ENCODE data around the gene C14orf180.

The C14orf180 gene

GRCh38 chr14:104545942-104546501 lies 33.5 kb upstream of the C14orf180 start:
- H3K9me3 ChIP-seq (ENCODE audit: control insufficient read depth, low read length), result no peaks in the 10 kb centered on the region
- H3K4me3 ChIP-seq (ENCODE audit: low read length), result no peak overlapping the region
- H3K9ac ChIP-seq (ENCODE audit: low read length), result no peak overlapping the region
- peaks cover 27% of the 10 kb centered on the region for H3K27me3 ChIP-seq (ENCODE audit: control insufficient read depth, insufficient read depth, low read length)
- H3K4me1 ChIP-seq (ENCODE audit: control insufficient read depth, insufficient read depth, low read length), result no peaks in the 10 kb centered on the region
- H3K36me3 ChIP-seq (ENCODE audit: control insufficient read depth, insufficient read depth, low read length), result no peaks in the 10 kb centered on the region

- no peaks in the 10 kb centered on the region for H3K9me3 ChIP-seq (ENCODE audit: control insufficient read depth, low read length)
- no peak overlapping the region for H3K9ac ChIP-seq (ENCODE audit: low read length)
These were observed 32.8 kb upstream of the C14orf180 start for GRCh38 chr14:104546591-104547309.

GRCh38 chr14:104547310-104547997 lies 32.1 kb upstream of the C14orf180 start:
- H3K4me1 ChIP-seq (ENCODE audit: control insufficient read depth, insufficient read depth, low read length), result no peaks in the 10 kb centered on the region
- H3K4me3 ChIP-seq (ENCODE audit: low read length), result no peak overlapping the region
- no peak overlapping the region for H3K9ac ChIP-seq (ENCODE audit: low read length)
- H3K9me3 ChIP-seq (ENCODE audit: control insufficient read depth, low read length), result no peaks in the 10 kb centered on the region
- H3K36me3 ChIP-seq (ENCODE audit: control insufficient read depth, insufficient read depth, low read length), result no peaks in the 10 kb centered on the region
- peaks cover 31% of the 10 kb centered on the region for H3K27me3 ChIP-seq (ENCODE audit: control insufficient read depth, insufficient read depth, low read length)

More at GRCh38 chr14:104546591-104547309, 32.8 kb upstream of the C14orf180 start:
- Histone ChIP-seq H3K4me3 (ENCODE audit: low read length) (no peak overlapping the region), H3K4me1 (ENCODE audit: control insufficient read depth, insufficient read depth, low read length) (no peaks in the 10 kb centered on the region), H3K36me3 (ENCODE audit: control insufficient read depth, insufficient read depth, low read length) (no peaks in the 10 kb centered on the region), H3K27me3 (ENCODE audit: control insufficient read depth, insufficient read depth, low read length) (peaks cover 31% of the 10 kb centered on the region)

- no peaks in the 10 kb centered on the region for H3K36me3 ChIP-seq (ENCODE audit: control insufficient read depth, insufficient read depth, low read length)
- no peak overlapping the region for H3K9ac ChIP-seq (ENCODE audit: low read length)
- H3K4me3 ChIP-seq (ENCODE audit: low read length), result no peak overlapping the region
- no peaks in the 10 kb centered on the region for H3K9me3 ChIP-seq (ENCODE audit: control insufficient read depth, low read length)
- H3K27me3 ChIP-seq (ENCODE audit: control insufficient read depth, insufficient read depth, low read length), result peaks cover 31% of the 10 kb centered on the region
- H3K4me1 ChIP-seq (ENCODE audit: control insufficient read depth, insufficient read depth, low read length), result no peaks in the 10 kb centered on the region
These were observed 31.4 kb upstream of the C14orf180 start for GRCh38 chr14:104547998-104548700.

- no peaks in the 10 kb centered on the region for H3K9me3 ChIP-seq (ENCODE audit: control insufficient read depth, low read length)
- H3K9ac ChIP-seq (ENCODE audit: low read length), result no peak overlapping the region
- H3K27me3 ChIP-seq (ENCODE audit: control insufficient read depth, insufficient read depth, low read length), result peaks cover 31% of the 10 kb centered on the region
- no peak overlapping the region for H3K4me3 ChIP-seq (ENCODE audit: low read length)
- no peaks in the 10 kb centered on the region for H3K4me1 ChIP-seq (ENCODE audit: control insufficient read depth, insufficient read depth, low read length)
- H3K36me3 ChIP-seq (ENCODE audit: control insufficient read depth, insufficient read depth, low read length), result no peaks in the 10 kb centered on the region
These were observed 30.6 kb upstream of the C14orf180 start for GRCh38 chr14:104548802-104549535.

GRCh38 chr14:104549536-104550339 lies 29.8 kb upstream of the C14orf180 start:
- no peaks in the 10 kb centered on the region for H3K36me3 ChIP-seq (ENCODE audit: control insufficient read depth, insufficient read depth, low read length)
- no peak overlapping the region for H3K9ac ChIP-seq (ENCODE audit: low read length)
- H3K9me3 ChIP-seq (ENCODE audit: control insufficient read depth, low read length), result no peaks in the 10 kb centered on the region
- no peak overlapping the region for H3K4me3 ChIP-seq (ENCODE audit: low read length)
- H3K27me3 ChIP-seq (ENCODE audit: control insufficient read depth, insufficient read depth, low read length), result peaks cover 27% of the 10 kb centered on the region
- no peaks in the 10 kb centered on the region for H3K4me1 ChIP-seq (ENCODE audit: control insufficient read depth, insufficient read depth, low read length)

- peaks cover 20% of the 10 kb centered on the region for H3K27me3 ChIP-seq (ENCODE audit: control insufficient read depth, insufficient read depth, low read length)
These were observed 29.2 kb upstream of the C14orf180 start for GRCh38 chr14:104550340-104550860.

GRCh38 chr14:104550861-104551728 lies 28.5 kb upstream of the C14orf180 start:
- Histone ChIP-seq H3K9ac (ENCODE audit: low read length) (no peak overlapping the region), H3K4me3 (ENCODE audit: low read length) (no peak overlapping the region), H3K9me3 (ENCODE audit: control insufficient read depth, low read length) (no peaks in the 10 kb centered on the region), H3K27me3 (ENCODE audit: control insufficient read depth, insufficient read depth, low read length) (peaks cover 13% of the 10 kb centered on the region), H3K4me1 (ENCODE audit: control insufficient read depth, insufficient read depth, low read length) (no peaks in the 10 kb centered on the region), H3K36me3 (ENCODE audit: control insufficient read depth, insufficient read depth, low read length) (no peaks in the 10 kb centered on the region)

More at GRCh38 chr14:104550340-104550860, 29.2 kb upstream of the C14orf180 start:
- H3K4me3 ChIP-seq (ENCODE audit: low read length), result no peak overlapping the region
- H3K9me3 ChIP-seq (ENCODE audit: control insufficient read depth, low read length), result no peaks in the 10 kb centered on the region
- no peaks in the 10 kb centered on the region for H3K36me3 ChIP-seq (ENCODE audit: control insufficient read depth, insufficient read depth, low read length)
- H3K4me1 ChIP-seq (ENCODE audit: control insufficient read depth, insufficient read depth, low read length), result no peaks in the 10 kb centered on the region
- H3K9ac ChIP-seq (ENCODE audit: low read length), result no peak overlapping the region

- Histone ChIP-seq H3K9ac (ENCODE audit: low read length) (no peak overlapping the region), H3K9me3 (ENCODE audit: control insufficient read depth, low read length) (no peaks in the 10 kb centered on the region), H3K4me3 (ENCODE audit: low read length) (no peak overlapping the region), H3K4me1 (ENCODE audit: control insufficient read depth, insufficient read depth, low read length) (no peaks in the 10 kb centered on the region), H3K36me3 (ENCODE audit: control insufficient read depth, insufficient read depth, low read length) (no peaks in the 10 kb centered on the region), H3K27me3 (ENCODE audit: control insufficient read depth, insufficient read depth, low read length) (peaks cover 10% of the 10 kb centered on the region)
These were observed 27.5 kb upstream of the C14orf180 start for GRCh38 chr14:104551851-104552737.
